Left lung (tissue), 10 donors: Measurements from ENCODE around the gene LPCAT1. TPM values are rescaled to one million over a fixed set of nuclear protein-coding genes. Genes with fewer than 3 reads are reported as not detected.

Experiments used
- ATAC-seq: fragments of 200-7000 bp; cut with Tn5 transposase; one replicate; pipeline ENCODE4 v1.9.1; 2020; ENCODE audit warnings: moderate library complexity
- DNase-seq, 4 donors: peaks; one replicate each; pipeline ENCODE4 v3.0.0-alpha.2; 2013 to 2020
- H3K27ac ChIP-seq, 2 donors: fragments of 200-600 bp; sonication (generic) in 1 of 2; one replicate each; pipeline versions ENCODE4 v1.5.0 to v1.8.0; 2020 to 2021
- H3K27me3 ChIP-seq, 2 donors: fragments of 200-600 bp; sonication (generic) in 1 of 2; one replicate each; pipeline versions ENCODE4 v1.5.0 to v1.8.0; 2020 to 2021
- H3K36me3 ChIP-seq, 2 donors: fragments of 200-600 bp; sonication (generic) in 1 of 2; one replicate each; pipeline versions ENCODE4 v1.5.0 to v1.8.0; 2020 to 2021
- H3K4me1 ChIP-seq, 2 donors: fragments of 200-600 bp; one replicate each; pipeline ENCODE4 v1.8.0; 2021
- H3K4me3 ChIP-seq, 2 donors: fragments of 200-600 bp; sonication (generic) in 1 of 2; one replicate each; pipeline versions ENCODE4 v1.5.0 to v1.8.0; 2020 to 2021; ENCODE audit warnings: mild to moderate bottlenecking in 1 of 2
- H3K9me3 ChIP-seq, 2 donors: fragments of 200-600 bp; sonication (generic) in 1 of 2; one replicate each; pipeline versions ENCODE4 v1.5.0 to v1.8.0; 2020 to 2021
- CTCF ChIP-seq, 2 donors: fragments of 200-600 bp; sonication (generic) in 1 of 2; IDR thresholded peaks; one replicate each; pipeline versions ENCODE4 v1.5.0 to v1.8.0; 2021; ENCODE audit warnings: antibody characterized with exemption in 2 of 2
- intact Hi-C, 2 donors: fragments of 100-400 bp; cut with DNase I; formaldehyde crosslinking; loops; one replicate each; pipeline versions ENCODE4 v1.11.2 to v1.14.2; 2022
- polyA plus RNA-seq, 6 donors: library from polyadenylated mRNA; unstranded; fragments of 120-200 nt; gene quantifications; one replicate each; pipeline ENCODE4 v1.2.1, GENCODE V29; 2013; ENCODE audit not compliant: insufficient read length in 6 of 6
- total RNA-seq, 2 donors: library from RNA; stranded (reverse); fragmentation: NEBNext Ultra II Directional; extraction: Animal tissue kit (Norgen Biotek cat#: 25700); gene quantifications; one replicate each; pipeline ENCODE4 v1.2.1, GENCODE V29; 2021
- donor health status: DM: no; HTN: yes; CAD: no.
- donor health status: DM: no; HTN: no; CAD: no.

LPCAT1 gene
- total and polyA plus RNA-seq, 8 donors = 106 to 751 (median 148) TPM

- no peak for ATAC-seq
Measured at GRCh38 chr5:1558944-1559343, 35.2 kb upstream of the LPCAT1 start.

DNA sequence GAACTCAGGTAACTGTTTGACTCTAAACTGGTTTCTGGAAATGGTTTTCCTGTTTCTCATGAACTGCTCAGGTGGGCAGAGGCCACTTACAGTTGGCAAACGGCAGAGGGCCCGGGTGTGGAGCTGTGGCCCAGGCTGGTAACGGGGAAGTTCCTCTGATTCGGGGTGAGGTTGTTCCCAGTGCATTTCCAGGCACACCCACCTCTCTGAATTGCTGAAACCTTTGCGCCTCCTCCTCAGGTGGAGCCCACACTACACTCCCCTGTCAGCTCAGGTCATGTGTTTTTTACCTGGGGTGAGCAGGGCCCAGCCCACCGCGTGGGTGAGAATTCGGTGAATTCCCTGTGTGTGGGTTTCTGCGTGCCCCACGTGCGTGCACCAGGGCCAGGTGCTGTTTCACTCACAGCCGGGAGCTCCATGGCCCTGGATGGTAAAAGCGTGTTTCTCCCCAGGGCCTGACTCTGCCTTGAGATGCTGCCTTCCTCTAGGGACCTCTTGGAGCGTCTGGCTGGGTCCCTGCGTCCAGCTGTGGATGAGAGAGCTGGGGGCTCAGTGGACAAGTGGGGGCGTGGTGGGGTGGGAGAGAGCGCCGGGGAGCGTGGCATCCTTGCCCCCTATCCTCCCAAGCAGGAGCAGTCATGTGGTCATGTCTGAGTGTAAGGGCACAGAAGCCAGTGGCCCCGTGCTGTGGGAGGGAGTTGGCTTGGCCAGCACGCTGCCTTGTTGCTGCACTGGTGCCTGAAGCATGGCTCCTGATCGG lies 33.5 kb upstream of the LPCAT1 start:
- peaks cover 0 to 21% of the 10 kb centered on the region in 2 donors for H3K27me3 ChIP-seq
- peaks cover 3 to 7% of the 10 kb centered on the region in 2 donors for H3K4me1 ChIP-seq
- peak overlapping the region in 1 of 2 donors; percentile 53 for H3K27ac ChIP-seq
- intact Hi-C loops = no loop called here
- H3K9me3 ChIP-seq = no peaks in the 10 kb centered on the region
- TF ChIP-seq CTCF (IDR thresholded peaks at IDR 0.05) = no peak
- no peak overlapping the region for H3K4me3 ChIP-seq
- ATAC-seq = peak; percentile 42
- DNase-seq = peak in 2 of 4 donors; percentile 48 to 65
- H3K36me3 ChIP-seq = no peaks in the 10 kb centered on the region

More at GRCh38 chr5:1558944-1559343, 35.2 kb upstream of the LPCAT1 start:
- no peak overlapping the region for H3K27ac ChIP-seq
- DNase-seq = no peak
- H3K9me3 ChIP-seq = no peaks in the 10 kb centered on the region
- peaks cover 0 to 16% of the 10 kb centered on the region in 2 donors for H3K27me3 ChIP-seq
- intact Hi-C loops = no loop called here
- no peak overlapping the region for H3K4me3 ChIP-seq
- TF ChIP-seq CTCF (IDR thresholded peaks at IDR 0.05) = no peak
- H3K36me3 ChIP-seq = no peaks in the 10 kb centered on the region
- peaks cover 3 to 22% of the 10 kb centered on the region in 2 donors for H3K4me1 ChIP-seq

DNA sequence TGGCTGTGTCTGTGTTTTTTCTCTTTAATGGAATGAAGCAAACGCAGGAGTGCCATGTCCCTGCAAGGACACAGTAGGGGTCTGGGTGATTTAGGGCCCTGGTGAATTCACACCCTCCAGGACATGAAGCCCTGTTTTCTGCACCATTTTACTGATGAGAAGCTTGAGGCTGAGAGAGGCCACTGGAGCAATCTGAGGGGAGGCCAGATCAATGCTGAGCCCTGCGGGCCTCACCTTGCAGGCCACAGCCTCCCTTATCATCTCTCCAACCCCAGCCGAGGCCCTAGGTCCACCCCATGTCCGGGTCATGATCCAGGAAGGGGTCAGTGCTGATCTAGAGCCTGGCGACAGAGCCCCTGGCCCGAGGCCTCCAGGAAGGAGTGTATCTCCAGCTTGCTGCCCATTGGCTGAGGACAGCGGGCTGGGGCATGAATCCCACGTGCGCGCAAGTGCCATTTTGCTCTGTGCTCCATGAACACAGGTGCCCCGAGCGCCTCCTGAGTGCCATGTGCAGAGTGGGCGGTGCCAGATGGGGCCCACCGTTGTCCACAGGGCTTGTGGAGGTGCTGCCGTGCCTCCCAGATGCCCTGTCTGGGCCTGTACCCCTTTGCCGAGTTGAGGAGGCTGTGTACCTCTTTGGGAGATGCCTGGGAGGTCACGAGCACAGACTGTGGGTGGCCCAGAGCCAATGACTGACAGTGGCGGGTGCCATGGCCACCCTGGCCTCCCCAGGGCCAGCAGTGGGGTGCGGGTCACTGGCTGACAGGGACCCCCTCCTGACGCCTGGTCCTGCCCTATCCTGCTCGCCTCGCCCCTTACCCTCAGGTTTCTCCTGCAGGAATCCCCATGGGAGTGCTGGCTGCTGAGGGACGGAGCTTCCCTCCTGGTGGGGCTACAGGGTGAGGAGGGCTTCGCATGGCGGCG lies 32.3 kb upstream of the LPCAT1 start:
- no peak for TF ChIP-seq CTCF (IDR thresholded peaks at IDR 0.05)
- Histone ChIP-seq H3K4me1 (peaks cover 3 to 12% of the 10 kb centered on the region in 2 donors), H3K27ac (peak overlapping the region; percentile 72 to 78), H3K4me3 (no peak overlapping the region), H3K27me3 (peaks cover 0 to 21% of the 10 kb centered on the region in 2 donors), H3K36me3 (no peaks in the 10 kb centered on the region), H3K9me3 (no peaks in the 10 kb centered on the region)
- no peak for DNase-seq
- no peak for ATAC-seq
- intact Hi-C loops = no loop called here

DNA sequence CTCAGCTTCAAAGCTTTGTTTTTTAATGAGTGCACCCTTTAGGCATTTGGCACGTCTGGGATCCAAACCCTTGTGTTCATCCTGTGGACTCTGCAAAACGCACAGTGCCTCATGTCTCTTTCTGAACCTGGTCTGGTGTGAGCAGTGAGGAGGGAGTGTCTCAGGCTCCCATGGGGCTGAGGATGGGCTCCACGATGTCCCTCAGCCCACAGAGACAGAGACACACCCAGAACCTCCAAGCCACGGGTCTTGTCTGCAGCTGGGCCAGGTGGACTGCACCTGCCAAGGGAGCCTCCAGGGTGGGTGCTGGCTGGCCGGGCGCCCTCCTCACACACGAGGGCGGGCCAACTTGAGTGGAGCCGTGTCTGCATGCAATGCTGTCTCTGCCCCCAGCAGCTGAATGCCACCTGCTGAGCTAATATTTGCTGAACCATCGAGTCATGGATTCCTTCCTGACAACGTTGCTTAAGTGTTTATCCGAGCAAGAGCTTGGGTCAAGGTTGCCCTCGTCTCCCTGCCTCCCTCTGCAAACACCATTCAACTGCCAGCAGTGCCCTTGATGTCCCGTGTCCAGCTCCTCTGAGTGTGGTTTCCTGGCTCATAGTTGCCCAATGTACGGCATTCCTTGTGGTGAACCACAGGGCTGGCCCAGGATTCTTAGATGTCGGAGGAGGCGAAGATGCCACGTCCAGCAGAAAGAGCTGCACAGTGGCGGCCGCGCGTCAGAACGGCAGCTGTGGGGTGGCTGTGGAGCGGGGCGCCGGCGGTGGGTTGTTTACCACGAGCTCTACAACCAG lies 31.4 kb upstream of the LPCAT1 start:
- intact Hi-C loops = no loop called here
- peaks cover 3 to 12% of the 10 kb centered on the region in 2 donors for H3K4me1 ChIP-seq
- peaks cover 0 to 21% of the 10 kb centered on the region in 2 donors for H3K27me3 ChIP-seq
- peak; percentile 77 for ATAC-seq
- H3K9me3 ChIP-seq = no peaks in the 10 kb centered on the region
- no peak overlapping the region for H3K4me3 ChIP-seq
- no peaks in the 10 kb centered on the region for H3K36me3 ChIP-seq
- DNase-seq = peak in 3 of 4 donors; percentile 75 to 89 (median 85)
- no peak for TF ChIP-seq CTCF (IDR thresholded peaks at IDR 0.05)
- peak overlapping the region; percentile 72 to 78 for H3K27ac ChIP-seq
